HG02798 (cell line): ENCODE measurements around the gene CHST13.

Experiments used
- ATAC-seq: cut with Tn5 transposase; IDR thresholded peaks from one replicate; pipeline ENCODE4 v1.9.1; 2021; ENCODE audit warnings: mild to moderate bottlenecking; ENCODE audit not compliant: unreplicated experiment, poor library complexity

CHST13 gene, protein sequence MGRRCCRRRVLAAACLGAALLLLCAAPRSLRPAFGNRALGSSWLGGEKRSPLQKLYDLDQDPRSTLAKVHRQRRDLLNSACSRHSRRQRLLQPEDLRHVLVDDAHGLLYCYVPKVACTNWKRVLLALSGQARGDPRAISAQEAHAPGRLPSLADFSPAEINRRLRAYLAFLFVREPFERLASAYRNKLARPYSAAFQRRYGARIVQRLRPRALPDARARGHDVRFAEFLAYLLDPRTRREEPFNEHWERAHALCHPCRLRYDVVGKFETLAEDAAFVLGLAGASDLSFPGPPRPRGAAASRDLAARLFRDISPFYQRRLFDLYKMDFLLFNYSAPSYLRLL

DNA sequence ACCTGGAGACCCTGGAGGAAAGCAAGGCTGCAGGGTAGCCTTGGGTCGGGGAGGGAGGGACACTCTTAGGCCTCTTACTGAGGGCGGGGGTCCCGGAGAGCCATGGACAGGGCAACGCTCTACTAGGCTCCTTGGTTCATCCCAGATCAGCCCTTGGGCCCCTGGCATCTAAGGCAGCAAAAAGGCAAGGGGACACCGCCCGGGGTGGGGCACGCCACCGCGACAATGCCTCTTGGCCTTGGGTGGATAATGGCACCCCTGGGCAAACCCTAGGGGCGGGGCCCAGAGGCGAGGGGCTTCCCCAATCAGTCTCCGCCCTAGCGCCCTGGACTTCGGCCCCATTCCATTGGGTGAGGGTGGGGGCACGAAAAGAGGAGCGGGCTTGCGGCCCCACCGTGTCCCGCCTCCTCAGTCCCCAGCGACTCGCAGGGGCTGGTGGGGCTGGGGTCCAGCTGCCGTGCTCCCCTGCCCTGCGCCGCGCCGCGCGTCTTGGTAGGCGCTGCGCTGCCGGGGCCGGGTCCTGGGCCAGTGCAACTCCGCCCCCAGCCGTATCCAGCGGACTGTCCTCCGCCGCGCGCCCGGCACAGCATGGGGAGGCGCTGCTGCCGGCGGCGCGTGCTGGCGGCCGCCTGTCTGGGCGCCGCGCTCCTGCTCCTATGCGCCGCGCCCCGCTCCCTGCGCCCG, at the start of gene CHST13:
TSS of gene CHST13 (plus strand) at position 411 of the 684 bp plus-strand sequence. CDS start at position 589, 178 bp downstream.
- no peak for ATAC-seq

DNA sequence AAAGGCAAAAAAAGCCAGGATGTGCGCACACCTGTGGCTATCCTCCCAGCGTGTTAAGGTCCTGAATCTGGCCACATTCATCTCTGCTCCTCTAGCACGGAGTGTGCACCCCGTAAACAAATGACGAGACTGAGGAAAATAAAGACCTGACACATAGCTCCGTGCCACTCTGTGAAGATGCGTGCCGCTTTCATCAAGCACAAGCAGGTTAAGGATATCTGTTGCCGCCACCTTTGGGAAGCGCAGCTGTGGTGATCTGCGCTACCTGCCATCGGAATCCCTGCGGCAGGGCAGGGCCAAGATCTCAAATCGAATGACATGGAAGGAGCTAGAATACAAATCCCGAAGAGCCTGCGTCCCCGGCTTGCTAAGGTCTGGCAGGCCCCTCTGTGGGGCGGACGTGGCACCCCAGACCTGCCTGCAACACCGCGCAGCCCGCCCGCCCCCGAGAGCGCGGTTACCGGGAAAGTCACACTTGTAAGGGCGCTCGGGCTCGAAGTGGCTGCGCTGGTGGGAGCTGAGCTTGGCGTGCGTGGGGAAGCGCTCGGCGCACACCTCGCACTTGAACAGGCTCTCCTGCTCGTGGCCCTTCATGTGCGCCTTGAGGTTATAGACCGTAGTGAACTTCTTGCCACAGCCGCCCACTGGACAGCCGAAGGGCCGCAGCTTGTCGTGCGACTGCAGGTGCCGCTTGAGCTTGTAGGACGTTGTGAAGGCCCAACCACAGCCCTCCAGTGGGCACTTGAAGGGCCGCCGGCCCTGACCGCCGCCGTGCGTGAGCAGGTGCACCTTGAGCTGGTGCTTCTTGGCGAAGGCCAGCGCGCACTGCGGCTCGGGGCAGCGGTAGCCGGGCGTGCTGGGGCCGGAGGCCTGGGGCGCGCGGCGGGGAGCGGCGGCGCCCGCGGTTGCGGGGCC, 49.2 kb upstream of the CHST13 start:
- ATAC-seq = peak; percentile 18

DNA sequence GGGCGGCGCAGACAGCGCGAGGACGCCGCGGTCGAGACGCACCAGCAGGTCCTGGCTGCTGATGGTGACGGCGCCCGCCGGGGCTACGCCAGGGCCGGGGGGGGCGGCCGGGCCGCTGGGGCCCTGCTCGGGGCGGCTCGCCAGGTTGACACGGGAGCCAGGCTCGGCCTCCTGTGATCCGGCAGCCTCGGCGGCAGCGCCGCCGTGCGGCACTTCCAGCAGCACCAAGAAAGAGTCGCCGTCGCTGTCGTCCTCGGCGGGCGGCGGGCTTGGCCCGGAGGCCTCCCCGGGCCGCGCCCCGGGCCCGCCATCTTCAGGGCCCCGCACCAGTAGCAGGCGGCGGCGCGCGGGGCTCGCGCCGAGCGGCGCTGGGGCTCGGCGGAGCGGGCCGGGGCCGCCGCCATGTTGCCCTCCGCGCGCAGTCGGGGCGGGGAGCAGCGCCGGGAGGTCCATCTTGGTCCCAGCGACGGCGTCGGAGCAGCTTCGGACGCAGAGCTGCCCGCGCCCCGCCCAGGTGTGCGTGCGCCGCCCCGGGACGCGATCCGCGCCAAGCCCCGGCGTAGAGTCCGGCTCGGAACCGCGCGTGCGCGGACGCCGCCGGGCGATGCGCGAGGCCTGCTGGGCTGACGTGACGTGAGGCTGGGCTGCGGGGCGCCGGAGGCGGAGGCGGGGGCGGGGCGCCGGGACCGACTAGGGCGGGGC, 48.4 kb upstream of the CHST13 start, which contains the start of gene ZXDC:
TSS of gene ZXDC (minus strand) at position 479 of the 702 bp plus-strand sequence. CDS start at position 453, 26 bp downstream.
- ATAC-seq = peak; percentile 88

DNA sequence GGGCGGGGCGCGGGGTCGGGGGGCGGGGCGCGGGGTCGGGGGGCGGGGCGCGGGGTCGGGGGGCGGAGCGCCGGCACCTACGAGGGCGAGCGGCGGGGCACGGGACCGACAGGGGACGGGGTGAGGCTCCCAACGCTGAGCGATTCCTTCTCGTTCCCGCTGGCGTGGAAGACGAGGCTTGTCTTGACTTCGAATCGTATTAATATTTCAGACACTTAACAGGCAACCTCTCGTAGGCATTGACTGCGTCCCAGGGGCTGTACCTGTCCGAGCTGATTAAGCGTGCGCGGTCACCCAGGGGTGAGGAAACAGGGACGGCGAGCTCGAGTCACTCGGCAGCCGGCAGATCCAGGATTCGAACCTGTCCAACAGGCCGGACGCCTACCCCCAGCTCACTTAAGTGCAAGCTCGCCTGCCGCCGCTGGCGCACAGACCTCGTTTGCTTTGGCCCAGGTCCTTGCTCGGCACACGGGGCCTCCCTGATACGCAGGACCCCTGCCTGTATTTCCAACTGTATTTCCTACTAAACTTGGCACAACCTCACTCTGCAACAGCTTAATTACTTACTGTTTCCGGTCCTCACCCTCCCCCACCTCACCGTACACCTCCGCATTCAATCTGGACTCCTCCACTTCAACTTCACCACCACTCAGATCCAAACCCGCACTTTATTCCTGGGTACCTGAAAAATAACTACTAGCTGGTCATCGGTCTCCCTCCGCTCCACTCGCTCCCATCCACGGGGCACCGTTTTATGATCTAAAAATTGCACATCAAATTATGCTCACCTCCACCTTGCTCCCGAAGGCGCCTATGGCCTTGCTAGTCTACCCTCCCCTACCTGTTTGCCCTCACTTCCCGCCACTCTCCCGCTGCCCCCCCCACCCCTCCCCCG, 47.5 kb upstream of the CHST13 start:
- peak; percentile 29 for ATAC-seq

DNA sequence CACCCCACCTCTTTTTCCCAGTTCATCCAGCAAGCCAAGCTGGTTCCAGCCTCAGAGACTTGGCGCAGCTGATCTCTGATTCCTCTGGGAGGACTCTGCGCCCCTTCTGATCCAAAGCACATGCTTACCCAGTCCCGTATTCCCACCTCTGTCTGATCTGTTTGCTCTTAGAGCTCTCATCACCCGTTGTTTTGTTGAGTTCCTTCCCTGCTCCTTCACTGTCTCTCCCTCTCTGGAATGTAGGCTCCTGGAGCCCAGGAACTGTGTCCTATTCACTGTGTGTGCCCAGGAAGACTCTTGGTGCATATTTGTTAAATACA, 46.9 kb upstream of the CHST13 start:
- no peak for ATAC-seq

DNA sequence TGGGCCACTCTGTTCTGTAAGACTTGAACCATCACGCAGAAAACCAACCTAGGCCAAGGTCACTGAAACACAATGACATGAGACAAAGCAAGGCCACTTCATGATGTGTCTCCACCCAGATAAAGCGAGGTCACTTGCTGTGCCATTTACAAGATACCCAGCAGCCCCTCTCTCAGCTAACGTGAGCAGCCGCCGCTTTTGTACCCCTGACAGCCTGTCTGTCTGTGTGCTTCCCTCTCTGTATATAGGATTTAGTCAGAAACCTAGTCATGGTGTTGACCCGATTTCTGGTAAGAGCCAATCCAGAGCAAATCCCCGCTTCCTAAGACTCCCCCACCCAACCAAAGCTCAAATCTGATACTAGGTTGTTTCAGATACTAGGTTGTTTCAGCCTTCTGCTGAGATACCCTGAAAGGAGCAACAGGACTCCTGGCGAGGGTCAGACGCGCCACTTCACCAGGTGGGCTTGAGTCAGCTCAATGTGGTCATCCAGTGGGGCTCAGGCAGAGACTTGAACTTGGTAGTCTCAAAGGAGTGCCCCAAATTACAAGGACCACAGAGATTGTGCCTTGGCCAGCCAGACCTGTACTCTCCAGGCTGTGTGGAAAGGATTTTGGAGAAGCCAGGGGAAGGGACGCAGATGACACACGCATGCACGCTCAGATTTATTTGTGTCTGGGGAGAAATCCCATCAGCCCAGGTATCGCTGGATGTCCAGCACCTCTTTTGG, 45.2 kb upstream of the CHST13 start:
- ATAC-seq = no peak

DNA sequence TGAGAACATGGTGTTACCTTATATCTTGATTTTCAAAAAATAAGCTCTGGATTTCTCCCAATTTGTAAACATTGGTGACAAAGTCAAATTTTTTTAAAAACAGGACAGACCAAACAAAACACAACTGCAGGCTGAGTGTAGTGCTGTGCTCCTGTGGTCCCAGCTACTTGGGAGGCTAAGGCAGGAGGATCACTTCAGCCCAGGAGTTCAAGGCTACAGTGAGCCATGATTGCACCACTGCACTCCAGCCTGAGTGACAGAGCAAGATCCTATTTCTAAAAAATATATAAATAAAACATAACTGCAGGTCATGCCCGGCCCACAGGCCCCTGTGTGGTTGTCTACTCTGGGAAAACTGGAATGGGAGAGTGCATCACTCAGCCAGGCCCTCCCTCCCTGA, 44.3 kb upstream of the CHST13 start:
- ATAC-seq = no peak

DNA sequence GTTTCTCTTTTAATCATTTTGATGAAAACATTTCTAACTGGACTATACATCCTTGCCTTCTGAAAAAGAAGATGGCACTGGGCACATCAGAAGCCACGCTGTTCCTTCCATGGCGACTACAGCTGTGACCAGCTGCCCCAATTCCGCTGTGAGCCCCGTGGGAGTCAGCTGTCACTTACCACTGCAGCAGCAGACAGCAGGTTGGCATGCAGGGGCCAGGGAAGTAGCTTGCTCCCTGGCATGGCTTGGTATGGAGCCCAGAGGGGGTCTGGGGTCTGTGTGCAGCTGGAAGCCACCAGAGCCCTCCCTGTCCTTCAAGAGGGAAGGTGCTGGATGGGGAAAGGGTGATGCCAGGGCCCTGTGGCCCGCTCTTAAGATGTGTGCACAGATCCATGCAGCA, 43.7 kb upstream of the CHST13 start:
- ATAC-seq = no peak

DNA sequence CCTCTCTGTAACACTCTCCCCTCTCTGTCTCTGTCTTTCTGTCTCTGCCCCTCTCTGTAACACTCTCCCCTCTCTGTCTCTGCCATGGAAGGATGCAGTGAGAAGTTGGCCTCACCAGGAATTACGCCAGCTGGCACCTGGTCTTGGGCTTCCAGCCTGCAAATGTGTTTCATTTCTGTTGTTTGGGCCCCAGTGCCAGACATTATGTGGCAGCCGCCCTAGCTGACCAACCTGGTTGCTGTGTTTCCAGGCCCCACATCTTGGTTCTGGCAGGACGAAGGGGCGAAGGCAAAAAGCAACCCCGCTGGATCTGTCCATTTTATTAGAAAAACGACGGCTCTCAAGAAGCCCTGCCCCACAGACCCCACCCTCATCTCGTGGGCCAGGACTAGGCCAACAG, 43.1 kb upstream of the CHST13 start:
- no peak for ATAC-seq

DNA sequence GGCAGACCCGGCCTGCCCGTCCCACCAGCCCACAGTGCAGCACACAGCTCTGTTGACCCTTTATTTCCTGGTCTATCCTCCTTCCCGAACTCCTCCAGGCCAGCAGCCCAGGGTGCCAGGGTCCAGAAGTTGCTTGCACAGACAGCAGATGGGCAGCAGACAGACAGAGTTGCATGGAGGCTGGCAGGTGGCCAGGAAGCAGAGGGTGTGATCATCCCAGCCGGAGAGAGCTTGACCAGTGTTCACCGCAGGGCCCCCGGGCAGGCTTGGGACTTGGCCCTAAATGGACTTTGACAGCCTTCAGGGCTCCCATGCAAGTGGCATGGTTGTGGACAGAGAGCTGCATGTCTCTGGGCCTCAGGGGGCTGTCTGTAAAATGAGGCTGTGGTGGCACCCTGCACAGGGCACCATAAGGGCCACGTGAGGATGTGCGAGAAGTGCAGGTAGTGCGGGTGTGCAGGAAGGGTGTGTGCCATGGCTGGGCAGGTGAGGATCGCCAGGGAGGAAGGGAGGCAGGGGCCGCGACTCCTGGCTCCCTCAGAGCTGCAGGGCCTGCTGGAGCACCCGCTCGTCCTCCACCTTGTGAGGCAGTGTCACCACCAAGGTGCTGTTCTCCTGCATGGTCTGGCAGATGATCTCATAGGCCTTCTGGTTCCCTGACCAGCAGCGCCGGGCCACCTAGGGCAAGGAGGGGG, 42.0 kb upstream of the CHST13 start:
- ATAC-seq = no peak

DNA sequence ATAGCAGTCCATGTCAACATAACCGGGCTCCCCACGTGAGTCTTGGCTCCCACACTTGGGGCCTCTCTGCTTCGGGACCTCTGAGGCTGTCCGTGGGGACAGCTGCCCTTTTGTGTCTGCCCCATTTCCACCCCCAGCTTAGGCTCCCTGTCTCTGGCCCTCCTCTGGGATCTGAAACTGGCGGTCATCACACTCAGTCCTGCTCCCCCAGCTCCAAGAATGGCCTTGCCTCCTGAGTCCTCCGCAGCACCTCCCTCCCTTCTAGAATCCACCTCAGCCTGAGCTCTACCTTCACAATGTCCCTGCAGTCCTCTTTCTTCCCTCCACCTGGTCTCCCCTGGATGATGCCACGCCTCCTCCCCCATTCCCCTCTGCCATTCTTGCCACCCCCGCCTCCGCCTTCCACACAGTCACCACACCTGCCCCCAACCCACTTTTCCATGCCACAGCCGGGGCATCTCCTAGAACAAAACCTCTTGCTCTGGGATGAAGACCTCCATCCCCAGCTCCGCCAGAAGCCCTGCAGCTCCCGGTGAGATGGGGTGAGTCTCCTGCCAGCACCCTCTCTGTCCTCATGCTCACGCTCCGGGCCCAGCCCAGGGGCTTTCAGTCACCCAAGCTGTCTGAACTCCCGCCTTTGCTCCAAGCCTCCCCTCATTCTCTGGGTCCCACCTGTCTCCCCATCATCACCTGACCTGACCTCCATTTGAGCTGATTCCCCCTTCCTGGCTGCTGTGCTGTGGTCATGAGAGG, 41.3 kb upstream of the CHST13 start:
- no peak for ATAC-seq

DNA sequence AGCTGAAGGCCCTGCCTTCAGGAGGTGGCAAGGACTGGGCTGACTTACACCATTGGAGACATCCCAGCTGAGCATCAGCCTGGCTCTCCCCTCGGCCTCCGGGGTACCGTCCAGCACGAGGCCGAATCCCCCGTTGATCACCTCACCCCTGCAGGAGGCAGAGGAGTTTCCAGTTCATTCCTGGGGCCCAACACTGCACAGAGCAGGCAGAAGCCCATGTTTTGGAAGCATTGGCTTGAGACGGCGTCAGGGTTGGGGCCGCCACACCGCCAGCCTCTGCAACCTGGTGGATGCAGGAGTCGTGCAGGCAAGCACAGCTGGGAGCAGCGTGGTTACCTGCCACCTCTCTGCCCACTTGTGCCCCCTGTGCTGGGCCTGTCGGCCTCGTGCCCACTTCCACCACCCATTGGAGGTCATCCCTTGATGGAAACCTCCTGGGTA, 40.6 kb upstream of the CHST13 start:
- ATAC-seq = no peak

DNA sequence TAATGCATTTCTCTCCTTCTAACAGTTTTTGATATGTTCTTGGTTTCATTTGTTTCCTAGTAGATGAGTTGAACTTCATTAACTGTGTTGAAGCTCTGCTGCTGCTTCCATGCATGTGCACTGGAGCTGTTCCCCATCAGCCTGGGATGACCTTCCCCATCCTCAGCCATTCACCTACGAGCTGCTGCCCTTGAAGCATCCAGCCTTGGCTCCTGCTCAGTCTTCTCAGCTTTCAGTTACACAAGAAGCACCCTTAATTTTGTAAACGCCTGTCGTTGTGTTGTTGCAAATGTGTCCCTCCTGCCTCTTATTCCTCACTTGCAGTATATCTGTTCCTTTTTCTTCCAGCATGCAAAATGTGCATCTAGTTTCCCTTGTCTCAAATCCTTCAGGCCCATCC, 39.8 kb upstream of the CHST13 start:
- ATAC-seq = no peak

DNA sequence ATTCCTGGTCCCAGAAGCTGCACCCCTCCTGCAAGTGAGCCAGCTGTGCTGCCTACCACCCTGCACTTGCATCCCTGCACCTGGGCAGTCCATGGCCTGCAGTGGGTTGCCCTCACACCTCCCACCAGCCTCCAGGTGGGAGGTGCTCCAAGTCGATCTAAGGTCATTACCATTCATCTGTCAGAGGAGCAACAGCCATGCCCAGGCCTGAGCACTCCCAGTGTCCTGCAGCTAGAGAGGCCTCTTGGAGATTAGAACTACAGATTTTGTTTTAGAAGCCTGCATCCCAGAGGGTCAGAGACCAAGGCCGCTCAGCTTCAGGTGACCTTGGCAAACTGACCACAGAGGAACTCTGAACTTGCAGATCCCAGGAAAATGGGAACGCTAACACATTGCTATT, 39.3 kb upstream of the CHST13 start:
- no peak for ATAC-seq

DNA sequence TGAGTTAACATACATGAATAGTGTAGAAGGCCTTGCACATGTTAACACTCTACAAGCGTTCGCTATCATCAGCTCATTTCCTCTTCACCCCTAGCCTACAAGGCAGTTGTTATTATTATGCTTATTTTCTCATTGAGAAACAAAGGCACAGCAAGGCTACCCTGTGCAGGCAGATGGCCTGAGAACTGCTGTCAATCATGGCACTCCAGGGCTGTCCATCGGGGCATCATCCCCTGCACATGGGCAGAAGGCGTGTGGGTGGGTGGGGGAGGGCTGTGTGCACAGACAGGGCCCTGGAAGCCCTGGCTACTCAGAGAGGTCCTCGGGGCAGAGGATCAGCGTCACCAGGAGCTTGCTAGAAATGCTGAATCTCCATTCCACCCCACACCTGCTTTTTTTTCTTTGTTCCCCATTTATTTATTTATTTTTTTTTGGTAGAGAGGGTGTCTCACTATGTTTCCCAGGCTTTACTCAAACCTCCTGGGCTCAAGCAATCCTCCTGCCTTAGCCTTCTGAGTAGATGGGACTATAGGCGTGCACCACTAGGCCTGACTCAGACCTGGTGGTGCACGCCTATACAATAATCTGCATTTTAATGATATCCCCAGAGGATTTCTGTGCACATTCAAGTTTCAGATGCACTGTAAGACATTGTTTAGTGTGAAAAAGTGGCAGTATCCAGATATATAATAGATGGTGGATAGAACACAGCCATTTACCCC, 38.6 kb upstream of the CHST13 start:
- no peak for ATAC-seq

DNA sequence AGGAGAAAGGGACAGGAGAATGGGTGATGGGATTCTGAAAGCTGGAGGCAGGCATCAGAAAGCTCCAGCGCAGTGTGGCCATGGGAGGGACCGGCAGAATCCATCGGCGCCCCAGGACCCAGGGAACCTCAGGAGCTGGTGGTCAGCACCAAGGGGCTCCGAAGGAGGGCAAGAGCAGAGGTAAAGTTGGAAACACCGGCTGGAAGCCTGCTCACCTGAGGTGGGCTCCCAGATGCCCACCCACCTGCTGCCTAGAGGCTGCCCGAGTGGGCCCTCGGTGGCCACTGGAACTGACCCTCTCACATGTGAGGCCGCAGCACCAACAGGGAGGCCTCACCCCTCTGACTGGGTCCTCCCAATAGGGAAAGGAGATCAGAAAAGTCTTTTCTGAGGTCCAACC, 38.0 kb upstream of the CHST13 start:
- no peak for ATAC-seq

DNA sequence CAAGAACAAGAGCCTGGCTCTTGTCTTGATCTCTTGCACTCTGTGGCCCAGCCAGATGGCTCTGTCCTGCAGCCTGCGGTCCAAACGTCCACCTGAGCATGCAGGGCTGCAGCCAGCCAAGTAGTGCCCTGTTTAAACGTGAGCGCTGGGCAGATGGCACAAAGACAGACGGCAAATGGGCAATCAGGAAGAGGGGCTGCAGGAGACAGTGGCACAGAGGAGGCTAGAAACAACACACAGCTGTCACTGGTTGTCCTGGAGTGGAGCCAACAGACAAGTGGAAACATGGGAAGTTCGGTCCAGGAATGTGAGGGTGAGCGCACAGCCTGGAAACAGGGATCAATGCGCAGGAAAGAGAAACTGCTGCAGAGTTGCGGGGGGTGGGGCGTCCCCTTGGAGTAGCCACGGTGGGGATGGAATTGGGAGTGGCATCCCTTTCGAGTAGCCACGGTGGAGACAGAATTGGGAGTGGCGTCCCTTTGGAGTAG, 37.6 kb upstream of the CHST13 start:
- ATAC-seq = no peak
